Right lobe of liver (tissue), 4 donors: ENCODE data around the gene MAP1LC3B.
"Not testable (repeated sequence)": the region's sequence is repeated elsewhere in the genome, so short reads cannot be mapped to it uniquely, and the experiment has no call there.

Source experiments
- POLR2A ChIP-seq: fragments of 450-650 bp; IDR thresholded peaks from one replicate; pipeline ENCODE4 v1.6.1; 2017; ENCODE audit warnings: antibody characterized with exemption, mild to moderate bottlenecking
- TF ChIP-seq, protein P1 (sequence below), 4 donors: fragments of 200-600 bp in 3 of 4; fragments of 450-650 bp in 1 of 4; IDR thresholded peaks; one replicate each; pipeline versions ENCODE4 v1.5.1 to v1.8.0; 2016 to 2022; ENCODE audit warnings: antibody characterized with exemption in 4 of 4, mild to moderate bottlenecking in 2 of 4
- donor health status: DM: no; HTN: no; CAD: no.
- donor health status: DM: no; HTN: no; CAD: no.
- donor health status: DM: no; HTN: yes; CAD: no.

DNA sequence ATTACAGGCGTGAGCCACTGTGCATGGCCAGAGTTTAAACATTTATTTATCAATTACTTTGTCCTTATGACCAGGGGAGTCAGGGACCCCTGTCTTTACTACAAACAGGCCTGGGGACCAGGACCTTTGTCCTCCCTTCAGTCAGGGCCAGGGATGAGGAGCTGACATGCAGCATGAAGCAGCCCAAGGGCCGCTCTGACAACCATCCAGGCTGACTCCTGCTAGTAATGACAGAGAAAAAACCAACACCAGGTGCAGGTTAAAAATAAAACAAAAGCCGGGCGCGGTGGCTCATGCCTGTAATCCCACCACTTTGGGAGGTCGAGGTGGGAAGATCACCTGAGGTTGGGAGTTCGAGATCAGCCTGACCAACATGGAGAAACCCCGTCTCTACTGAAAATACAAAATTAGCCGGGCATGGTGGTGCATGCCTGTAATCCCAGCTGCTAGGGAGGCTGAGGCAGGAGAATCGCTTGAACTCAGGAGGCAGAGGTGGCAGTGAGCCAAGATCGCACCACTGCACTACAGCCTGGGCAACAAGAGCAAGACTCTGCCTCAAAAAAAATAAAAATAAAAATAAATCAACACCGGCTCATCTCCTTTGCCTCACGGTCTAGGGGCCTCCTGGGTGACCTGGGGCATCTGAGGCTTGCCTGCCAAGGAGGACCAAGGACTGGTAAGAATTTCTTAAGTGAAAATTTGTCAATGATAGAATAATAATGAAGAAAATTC is 29.1 kb upstream of the MAP1LC3B start:
- TF ChIP-seq, protein P1, sequence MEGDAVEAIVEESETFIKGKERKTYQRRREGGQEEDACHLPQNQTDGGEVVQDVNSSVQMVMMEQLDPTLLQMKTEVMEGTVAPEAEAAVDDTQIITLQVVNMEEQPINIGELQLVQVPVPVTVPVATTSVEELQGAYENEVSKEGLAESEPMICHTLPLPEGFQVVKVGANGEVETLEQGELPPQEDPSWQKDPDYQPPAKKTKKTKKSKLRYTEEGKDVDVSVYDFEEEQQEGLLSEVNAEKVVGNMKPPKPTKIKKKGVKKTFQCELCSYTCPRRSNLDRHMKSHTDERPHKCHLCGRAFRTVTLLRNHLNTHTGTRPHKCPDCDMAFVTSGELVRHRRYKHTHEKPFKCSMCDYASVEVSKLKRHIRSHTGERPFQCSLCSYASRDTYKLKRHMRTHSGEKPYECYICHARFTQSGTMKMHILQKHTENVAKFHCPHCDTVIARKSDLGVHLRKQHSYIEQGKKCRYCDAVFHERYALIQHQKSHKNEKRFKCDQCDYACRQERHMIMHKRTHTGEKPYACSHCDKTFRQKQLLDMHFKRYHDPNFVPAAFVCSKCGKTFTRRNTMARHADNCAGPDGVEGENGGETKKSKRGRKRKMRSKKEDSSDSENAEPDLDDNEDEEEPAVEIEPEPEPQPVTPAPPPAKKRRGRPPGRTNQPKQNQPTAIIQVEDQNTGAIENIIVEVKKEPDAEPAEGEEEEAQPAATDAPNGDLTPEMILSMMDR (IDR thresholded peaks at IDR 0.05), result not testable (repeated sequence)
- not testable (repeated sequence) for TF ChIP-seq POLR2A
